ENCODE data around the gene DYSF.

GRCh38 chr2:71449343-71449742, 4.0 kb upstream of the DYSF start:
- TF ChIP-seq SIN3A (IDR thresholded peaks at IDR 0.05; ENCODE audit: borderline replicate concordance, insufficient read depth, low read length) (no peak), POLR2AphosphoS5 (IDR thresholded peaks at IDR 0.05; ENCODE audit: low read depth, low read length) (no peak), REST (IDR thresholded peaks at IDR 0.05; ENCODE audit: insufficient read depth in 1 of 2, low read depth in 2 of 2, low read length in 2 of 2) (no peak)

All from PFSK-1 (cell line).